K562 (cell line): Measurements from ENCODE around the gene ZFX. TPM values are rescaled to one million over a fixed set of nuclear protein-coding genes. Genes with fewer than 3 reads are reported as not detected.

ENCODE experiments used
- ATAC-seq: fragments of 200-7000 bp; cut with Tn5 transposase; 3 replicates; pipeline ENCODE4 v1.9.1; 2020; ENCODE audit warnings: moderate library complexity
- BruUV-seq: library from RNA; stranded (reverse); fragments of 400-500 nt; replicated peaks from 2 replicates; lab custom pipeline; 2021; lab: Mats Ljungman, UMichigan
- CTCF ChIA-PET: fragments of 300-600 bp; formaldehyde crosslinking; extraction: SDS; loops from one replicate; lab custom pipeline; 2021; ENCODE audit warnings: low intra/inter-chr PET ratio; lab: Yijun Ruan, JAX
- POLR2A ChIA-PET: fragments of 300-600, 350-650 bp; sonication (Branson Sonifier 250); formaldehyde crosslinking; extraction: SDS; loops from one replicate; lab custom pipeline; 2021; ENCODE audit warnings: antibody characterized with exemption, inconsistent platforms; lab: Yijun Ruan, JAX
- DNase-seq, 4 experiments: peaks; one replicate each; pipeline versions ENCODE4 v3.0.0 to v3.0.0-alpha.2; 2011 to 2018; ENCODE audit warnings: low spot score in 3 of 4, mixed read lengths in 3 of 4; ENCODE audit errors: extremely low read depth in 1 of 4
- FAIRE-seq: peaks from 2 replicates; lab custom pipeline; 2011; peaks lifted over from hg19 to GRCh38; lab: Jason Lieb, UNC
- H2AFZ ChIP-seq: 2 replicates; pipeline ENCODE4 v1.6.0; 2011; ENCODE audit warnings: low read depth, low read length, control low read depth, inconsistent platforms
- H3K27ac ChIP-seq: fragments of 200-600 bp; 3 replicates; pipeline ENCODE4 v1.8.0; 2011; ENCODE audit warnings: low read depth, mild to moderate bottlenecking, control low read depth, inconsistent platforms, low read length, moderate library complexity, mixed read lengths; ENCODE audit errors: extremely low read depth
- H3K27me3 ChIP-seq, 2 experiments: fragments of 300-600 bp in 1 of 2; 2 replicates in 1 of 2; 3 replicates in 1 of 2; pipeline versions ENCODE4 v1.6.0 to v1.8.0; 2011; ENCODE audit warnings: inconsistent platforms in 2 of 2, low read length in 2 of 2, mild to moderate bottlenecking in 1 of 2, mixed read lengths in 1 of 2, moderate library complexity in 1 of 2; ENCODE audit not compliant: control insufficient read depth in 2 of 2, insufficient read depth in 2 of 2
- H3K36me3 ChIP-seq: fragments of 300-600 bp; 3 replicates; pipeline ENCODE4 v1.8.0; 2011; ENCODE audit warnings: mild to moderate bottlenecking, low read length, inconsistent platforms; ENCODE audit not compliant: control insufficient read depth, insufficient read depth
- H3K4me1 ChIP-seq, 2 experiments: fragments of 200-600 bp in 1 of 2; replicated peaks in 1 of 2; 2 replicates in 1 of 2; 3 replicates in 1 of 2; pipeline versions ENCODE4 v1.5.1 to v1.8.0; 2011; ENCODE audit warnings: inconsistent platforms in 2 of 2, low read length in 2 of 2, mild to moderate bottlenecking in 1 of 2, mixed read lengths in 1 of 2, moderate library complexity in 1 of 2; ENCODE audit not compliant: control insufficient read depth in 2 of 2, insufficient read depth in 2 of 2
- H3K4me2 ChIP-seq: 2 replicates; pipeline ENCODE4 v1.6.1; 2011; ENCODE audit warnings: low read length, control low read depth, inconsistent platforms, mixed read lengths; ENCODE audit not compliant: insufficient read depth
- H3K4me3 ChIP-seq: fragments of 200-600 bp; sonication (generic), shearing (Covaris generic); 2 replicates; pipeline ENCODE4 v1.5.1; 2016; ENCODE audit warnings: control low read depth, inconsistent platforms
- H3K79me2 ChIP-seq: fragments of 200-600 bp; 3 replicates; pipeline ENCODE4 v1.8.0; 2011; ENCODE audit warnings: low read length, inconsistent platforms; ENCODE audit not compliant: control insufficient read depth, insufficient read depth
- H3K9ac ChIP-seq, 2 experiments: 2 replicates each; pipeline versions ENCODE4 v1.6.0 to v1.6.1; 2011; ENCODE audit warnings: low read depth in 2 of 2, low read length in 2 of 2, control low read depth in 1 of 2, inconsistent platforms in 1 of 2, mild to moderate bottlenecking in 1 of 2, mixed read lengths in 1 of 2; ENCODE audit not compliant: insufficient read depth in 1 of 2
- H3K9me1 ChIP-seq: one replicate; pipeline ENCODE4 v1.6.0; 2011; ENCODE audit warnings: inconsistent platforms, mild to moderate bottlenecking, low read length, moderate library complexity; ENCODE audit not compliant: control insufficient read depth, insufficient read depth
- H3K9me3 ChIP-seq: replicated peaks from 2 replicates; pipeline ENCODE4 v1.5.1; 2011; ENCODE audit warnings: low read depth, low read length, inconsistent platforms; ENCODE audit not compliant: control insufficient read depth, insufficient read depth
- H4K20me1 ChIP-seq: replicated peaks from 2 replicates; pipeline ENCODE4 v1.6.1; 2011; ENCODE audit warnings: low read length, inconsistent platforms, mixed read lengths; ENCODE audit not compliant: control insufficient read depth, insufficient read depth
- BRD9 ChIP-seq: fragments of 450-650 bp; IDR thresholded peaks from 2 replicates; pipeline ENCODE4 v1.6.1; 2018; ENCODE audit warnings: low read depth; ENCODE audit not compliant: partially characterized antibody
- COPS2 ChIP-seq: fragments of 450-650 bp; conservative IDR thresholded peaks from 2 replicates; pipeline ENCODE4 v1.6.1; 2016; ENCODE audit warnings: mild to moderate bottlenecking, moderate library complexity
- FIP1L1 ChIP-seq: fragments of 200-400 bp; formaldehyde crosslinking; IDR thresholded peaks from 2 replicates; pipeline ENCODE4 v1.6.1; 2018; ENCODE audit warnings: mild to moderate bottlenecking, low read depth, low read length; ENCODE audit not compliant: poor library complexity, severe bottlenecking
- HDAC8 ChIP-seq: fragments of 450-650 bp; IDR thresholded peaks from 2 replicates; pipeline ENCODE4 v1.6.1; 2016; ENCODE audit warnings: mild to moderate bottlenecking, missing genetic modification characterization, moderate library complexity, missing compliant biosample characterization
- MEIS2 ChIP-seq: fragments of 450-650 bp; IDR thresholded peaks from 2 replicates; pipeline ENCODE4 v1.6.1; 2014; ENCODE audit warnings: mild to moderate bottlenecking; ENCODE audit not compliant: partially characterized antibody
- PURB ChIP-seq: sonication (generic); formaldehyde crosslinking; IDR thresholded peaks from 2 replicates; pipeline ENCODE4 v1.9.0; 2021; ENCODE audit warnings: low read depth, mild to moderate bottlenecking, missing genetic modification reagents
- SMAD3 ChIP-seq: fragments of 450-650 bp; formaldehyde crosslinking; conservative IDR thresholded peaks from 2 replicates; pipeline ENCODE4 v1.4.0; 2020; ENCODE audit warnings: mild to moderate bottlenecking
- SPI1 ChIP-seq: IDR thresholded peaks from 2 replicates; pipeline ENCODE4 v1.6.1; 2011; ENCODE audit warnings: low read depth, low read length, control low read depth, borderline replicate concordance
- TBP ChIP-seq: optimal IDR thresholded peaks from 2 replicates; pipeline ENCODE3; 2011; ENCODE audit warnings: low read depth, low read length, improper control_type of control experiment
- ZFP30 ChIP-seq: fragments of 250-450 bp; sonication (Bioruptor Pico); IDR thresholded peaks from 2 replicates; pipeline ENCODE4 v1.8.0; 2022; ENCODE audit warnings: moderate library complexity, mild to moderate bottlenecking, inconsistent platforms, borderline replicate concordance
- ZNF354B ChIP-seq: fragments of 250-450 bp; sonication (Bioruptor Pico); IDR thresholded peaks from 2 replicates; pipeline ENCODE4 v1.4.0; 2020
- in situ Hi-C: fragments of 300-500 bp; cut with MboI; formaldehyde crosslinking; loops from 4 replicates; pipeline ENCODE4 v1.15.0; 2018; ENCODE audit warnings: inconsistent platforms, mixed read lengths
- intact Hi-C: fragments of 100-400 bp; cut with micrococcal nuclease; formaldehyde crosslinking; loops from 2 replicates; pipeline ENCODE4 v1.14.2; 2022
- polyA plus RNA-seq, 8 experiments: library from polyadenylated mRNA; depleted of rRNA in 4 of 8; stranded (reverse) in 5 of 8; unstranded in 3 of 8; fragments of >200 nt; fragmentation: Nextera tagmentation in 2 of 8; fragmentation: Illumina TruSeq in 1 of 8; extraction: Ambion mirVana in 2 of 8; extraction: Trizol in 1 of 8; gene quantifications; 2 replicates each; pipeline versions ENCODE4 v1.2.1 to v1.2.3, GENCODE V29; 2011 to 2014; ENCODE audit warnings: inconsistent platforms in 1 of 8, missing spikeins in 1 of 8
- total RNA-seq, 7 experiments: library from RNA; depleted of rRNA in 6 of 7; stranded (reverse); fragments of >200 nt in 6 of 7; fragmentation: Illumina TruSeq in 2 of 7; extraction: Trizol in 2 of 7; gene quantifications; 2 replicates each; pipeline versions ENCODE4 v1.2.1 to v1.2.3, GENCODE V29; 2011 to 2021; ENCODE audit warnings: low replicate concordance in 1 of 7
- TF ChIP-seq, protein P1 (sequence below), 2 experiments: IDR thresholded peaks in 1 of 2; conservative IDR thresholded peaks in 1 of 2; 2 replicates each; pipeline ENCODE4 v1.6.1; 2016; ENCODE audit warnings: low read depth in 2 of 2, mild to moderate bottlenecking in 1 of 2, missing compliant biosample characterization in 1 of 2, missing genetic modification characterization in 1 of 2, moderate library complexity in 1 of 2
- TF ChIP-seq, protein P2 (sequence below): fragments of 450-650 bp; IDR thresholded peaks from 2 replicates; pipeline ENCODE4 v1.6.1; 2016
- TF ChIP-seq, protein P3 (sequence below): IDR thresholded peaks from 3 replicates; pipeline ENCODE4 v1.6.1; 2011; ENCODE audit warnings: borderline replicate concordance, mild to moderate bottlenecking; ENCODE audit not compliant: insufficient read length, insufficient read depth

Gene ZFX
- total and polyA plus RNA-seq, 9 of the 15 experiments (the other 6 are each of a cell fraction or from before 2014, with no cell fraction given), result 5.3 to 25.2 (median 11.4) TPM

DNA sequence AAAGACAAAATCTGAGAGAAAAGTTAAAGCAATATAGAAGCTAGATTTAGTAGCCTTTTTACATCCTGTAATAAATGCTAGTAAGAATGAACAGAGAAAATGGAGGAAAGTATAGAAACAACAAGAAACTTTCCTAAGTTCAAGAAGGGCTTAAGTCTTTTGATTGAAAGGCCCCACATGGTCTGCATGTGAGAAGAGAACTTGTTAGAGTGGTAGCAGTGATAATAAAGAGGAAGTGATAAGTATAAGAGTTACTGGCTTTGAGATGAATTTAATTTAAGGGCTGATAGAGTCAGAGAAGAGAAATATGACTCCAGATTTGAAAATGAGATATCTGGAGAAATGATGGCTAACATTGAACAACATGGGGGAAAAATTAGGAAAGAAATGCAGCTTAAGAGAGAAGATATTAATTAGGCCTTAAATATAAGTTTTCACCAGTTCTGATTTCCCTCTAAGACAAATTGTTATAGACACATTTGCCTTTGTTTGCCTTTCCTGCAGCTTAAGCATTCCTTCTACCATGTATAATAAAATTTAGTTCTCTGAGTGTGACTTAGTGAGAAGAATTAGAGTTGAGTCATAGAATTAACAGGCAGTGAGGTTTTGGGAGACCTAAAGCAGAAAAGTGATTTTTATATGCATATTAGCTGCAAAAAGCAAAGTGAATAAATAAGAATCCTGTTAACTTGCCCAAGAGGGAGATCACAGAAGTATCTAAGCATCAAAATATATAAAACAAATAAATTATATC, 18.4 kb downstream of the ZFX start:
- in situ Hi-C loops (no loop called here), intact Hi-C loops (no loop called here)
- no peaks in the 10 kb centered on the region for H4K20me1 ChIP-seq
- peaks cover 32% of the 10 kb centered on the region for H3K36me3 ChIP-seq
- H3K9me3 ChIP-seq, result no peaks in the 10 kb centered on the region
- no peak for DNase-seq
- H3K9me1 ChIP-seq, result no peaks in the 10 kb centered on the region
- ATAC-seq, result peak; percentile 48
- no peak overlapping the region for H3K27ac ChIP-seq
- peaks cover 92% of the 10 kb centered on the region for H3K79me2 ChIP-seq
- H3K9ac ChIP-seq, result no peak overlapping the region
- no peaks in the 10 kb centered on the region for H3K27me3 ChIP-seq
- H3K4me3 ChIP-seq, result no peak overlapping the region
- CTCF ChIA-PET, result no interaction called here
- TF ChIP-seq TBP (no peak), BRD9 (no peak), MEIS2 (peak; percentile 51), HDAC8 (tag) (no peak), PURB (CRISPR knock-in tag) (no peak), COPS2 (no peak), SPI1 (peak; percentile 87), SMAD3 (CRISPR knock-in tag) (no peak), ZNF354B (CRISPR knock-in tag) (no peak), FIP1L1 (no peak), ZFP30 (CRISPR knock-in tag) (no peak)
- TF ChIP-seq, protein P1, sequence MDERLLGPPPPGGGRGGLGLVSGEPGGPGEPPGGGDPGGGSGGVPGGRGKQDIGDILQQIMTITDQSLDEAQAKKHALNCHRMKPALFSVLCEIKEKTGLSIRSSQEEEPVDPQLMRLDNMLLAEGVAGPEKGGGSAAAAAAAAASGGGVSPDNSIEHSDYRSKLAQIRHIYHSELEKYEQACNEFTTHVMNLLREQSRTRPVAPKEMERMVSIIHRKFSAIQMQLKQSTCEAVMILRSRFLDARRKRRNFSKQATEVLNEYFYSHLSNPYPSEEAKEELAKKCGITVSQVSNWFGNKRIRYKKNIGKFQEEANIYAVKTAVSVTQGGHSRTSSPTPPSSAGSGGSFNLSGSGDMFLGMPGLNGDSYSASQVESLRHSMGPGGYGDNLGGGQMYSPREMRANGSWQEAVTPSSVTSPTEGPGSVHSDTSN (CRISPR knock-in tag; IDR thresholded peaks at IDR 0.05; ENCODE audit: low read depth), result no peak
- TF ChIP-seq, protein P1 (tag; conservative IDR thresholded peaks at IDR 0.05; ENCODE audit: low read depth), result peak; percentile 33; the same call in 1 of the 2 replicates
- TF ChIP-seq, protein P2, sequence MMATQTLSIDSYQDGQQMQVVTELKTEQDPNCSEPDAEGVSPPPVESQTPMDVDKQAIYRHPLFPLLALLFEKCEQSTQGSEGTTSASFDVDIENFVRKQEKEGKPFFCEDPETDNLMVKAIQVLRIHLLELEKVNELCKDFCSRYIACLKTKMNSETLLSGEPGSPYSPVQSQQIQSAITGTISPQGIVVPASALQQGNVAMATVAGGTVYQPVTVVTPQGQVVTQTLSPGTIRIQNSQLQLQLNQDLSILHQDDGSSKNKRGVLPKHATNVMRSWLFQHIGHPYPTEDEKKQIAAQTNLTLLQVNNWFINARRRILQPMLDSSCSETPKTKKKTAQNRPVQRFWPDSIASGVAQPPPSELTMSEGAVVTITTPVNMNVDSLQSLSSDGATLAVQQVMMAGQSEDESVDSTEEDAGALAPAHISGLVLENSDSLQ, result peak; percentile 75
- TF ChIP-seq, protein P3, sequence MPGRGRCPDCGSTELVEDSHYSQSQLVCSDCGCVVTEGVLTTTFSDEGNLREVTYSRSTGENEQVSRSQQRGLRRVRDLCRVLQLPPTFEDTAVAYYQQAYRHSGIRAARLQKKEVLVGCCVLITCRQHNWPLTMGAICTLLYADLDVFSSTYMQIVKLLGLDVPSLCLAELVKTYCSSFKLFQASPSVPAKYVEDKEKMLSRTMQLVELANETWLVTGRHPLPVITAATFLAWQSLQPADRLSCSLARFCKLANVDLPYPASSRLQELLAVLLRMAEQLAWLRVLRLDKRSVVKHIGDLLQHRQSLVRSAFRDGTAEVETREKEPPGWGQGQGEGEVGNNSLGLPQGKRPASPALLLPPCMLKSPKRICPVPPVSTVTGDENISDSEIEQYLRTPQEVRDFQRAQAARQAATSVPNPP, result no peak
- no TSS peak for BruUV-seq
- no peak overlapping the region for H3K4me2 ChIP-seq
- no peak overlapping the region for H2AFZ ChIP-seq
- POLR2A ChIA-PET, result interaction anchor here (1.5 kb wide), 1 partner anchor 15 kb away, joined by 4 read pairs; no protein-coding TSS in a partner anchor
- FAIRE-seq, result no peak
- peaks cover 0 to 7% of the 10 kb centered on the region in 2 experiments; a peak in 3 of 5 replicates for H3K4me1 ChIP-seq
